ENCODE data around the gene KCNG4. TPM values are rescaled to one million over a fixed set of nuclear protein-coding genes. Genes with fewer than 3 reads are reported as not detected.

KCNG4 gene
- total and polyA plus RNA-seq, 2 of the 8 experiments (the other 6 are each of a cell fraction or from before 2014, with no cell fraction given), result not detected

DNA sequence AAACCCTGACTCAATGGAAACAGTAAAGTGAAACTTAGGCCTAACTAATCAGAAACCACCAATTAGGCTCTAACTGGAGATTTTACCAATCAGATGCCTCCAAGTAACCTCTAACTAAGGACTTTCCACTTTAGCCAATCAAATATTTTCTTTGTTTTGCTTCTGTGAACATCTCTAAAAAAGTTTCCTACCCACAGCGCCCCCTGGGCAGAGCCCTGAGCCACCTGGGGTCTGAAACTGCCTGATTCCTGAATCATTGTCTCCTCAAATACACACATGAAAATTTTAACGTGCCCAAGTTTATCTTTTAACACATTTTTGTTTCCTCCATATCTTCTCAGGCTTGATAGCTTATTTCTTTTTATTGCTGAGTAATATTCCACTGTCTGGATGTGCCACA, 29.8 kb downstream of the KCNG4 start (continued):
- TF ChIP-seq, protein P1, sequence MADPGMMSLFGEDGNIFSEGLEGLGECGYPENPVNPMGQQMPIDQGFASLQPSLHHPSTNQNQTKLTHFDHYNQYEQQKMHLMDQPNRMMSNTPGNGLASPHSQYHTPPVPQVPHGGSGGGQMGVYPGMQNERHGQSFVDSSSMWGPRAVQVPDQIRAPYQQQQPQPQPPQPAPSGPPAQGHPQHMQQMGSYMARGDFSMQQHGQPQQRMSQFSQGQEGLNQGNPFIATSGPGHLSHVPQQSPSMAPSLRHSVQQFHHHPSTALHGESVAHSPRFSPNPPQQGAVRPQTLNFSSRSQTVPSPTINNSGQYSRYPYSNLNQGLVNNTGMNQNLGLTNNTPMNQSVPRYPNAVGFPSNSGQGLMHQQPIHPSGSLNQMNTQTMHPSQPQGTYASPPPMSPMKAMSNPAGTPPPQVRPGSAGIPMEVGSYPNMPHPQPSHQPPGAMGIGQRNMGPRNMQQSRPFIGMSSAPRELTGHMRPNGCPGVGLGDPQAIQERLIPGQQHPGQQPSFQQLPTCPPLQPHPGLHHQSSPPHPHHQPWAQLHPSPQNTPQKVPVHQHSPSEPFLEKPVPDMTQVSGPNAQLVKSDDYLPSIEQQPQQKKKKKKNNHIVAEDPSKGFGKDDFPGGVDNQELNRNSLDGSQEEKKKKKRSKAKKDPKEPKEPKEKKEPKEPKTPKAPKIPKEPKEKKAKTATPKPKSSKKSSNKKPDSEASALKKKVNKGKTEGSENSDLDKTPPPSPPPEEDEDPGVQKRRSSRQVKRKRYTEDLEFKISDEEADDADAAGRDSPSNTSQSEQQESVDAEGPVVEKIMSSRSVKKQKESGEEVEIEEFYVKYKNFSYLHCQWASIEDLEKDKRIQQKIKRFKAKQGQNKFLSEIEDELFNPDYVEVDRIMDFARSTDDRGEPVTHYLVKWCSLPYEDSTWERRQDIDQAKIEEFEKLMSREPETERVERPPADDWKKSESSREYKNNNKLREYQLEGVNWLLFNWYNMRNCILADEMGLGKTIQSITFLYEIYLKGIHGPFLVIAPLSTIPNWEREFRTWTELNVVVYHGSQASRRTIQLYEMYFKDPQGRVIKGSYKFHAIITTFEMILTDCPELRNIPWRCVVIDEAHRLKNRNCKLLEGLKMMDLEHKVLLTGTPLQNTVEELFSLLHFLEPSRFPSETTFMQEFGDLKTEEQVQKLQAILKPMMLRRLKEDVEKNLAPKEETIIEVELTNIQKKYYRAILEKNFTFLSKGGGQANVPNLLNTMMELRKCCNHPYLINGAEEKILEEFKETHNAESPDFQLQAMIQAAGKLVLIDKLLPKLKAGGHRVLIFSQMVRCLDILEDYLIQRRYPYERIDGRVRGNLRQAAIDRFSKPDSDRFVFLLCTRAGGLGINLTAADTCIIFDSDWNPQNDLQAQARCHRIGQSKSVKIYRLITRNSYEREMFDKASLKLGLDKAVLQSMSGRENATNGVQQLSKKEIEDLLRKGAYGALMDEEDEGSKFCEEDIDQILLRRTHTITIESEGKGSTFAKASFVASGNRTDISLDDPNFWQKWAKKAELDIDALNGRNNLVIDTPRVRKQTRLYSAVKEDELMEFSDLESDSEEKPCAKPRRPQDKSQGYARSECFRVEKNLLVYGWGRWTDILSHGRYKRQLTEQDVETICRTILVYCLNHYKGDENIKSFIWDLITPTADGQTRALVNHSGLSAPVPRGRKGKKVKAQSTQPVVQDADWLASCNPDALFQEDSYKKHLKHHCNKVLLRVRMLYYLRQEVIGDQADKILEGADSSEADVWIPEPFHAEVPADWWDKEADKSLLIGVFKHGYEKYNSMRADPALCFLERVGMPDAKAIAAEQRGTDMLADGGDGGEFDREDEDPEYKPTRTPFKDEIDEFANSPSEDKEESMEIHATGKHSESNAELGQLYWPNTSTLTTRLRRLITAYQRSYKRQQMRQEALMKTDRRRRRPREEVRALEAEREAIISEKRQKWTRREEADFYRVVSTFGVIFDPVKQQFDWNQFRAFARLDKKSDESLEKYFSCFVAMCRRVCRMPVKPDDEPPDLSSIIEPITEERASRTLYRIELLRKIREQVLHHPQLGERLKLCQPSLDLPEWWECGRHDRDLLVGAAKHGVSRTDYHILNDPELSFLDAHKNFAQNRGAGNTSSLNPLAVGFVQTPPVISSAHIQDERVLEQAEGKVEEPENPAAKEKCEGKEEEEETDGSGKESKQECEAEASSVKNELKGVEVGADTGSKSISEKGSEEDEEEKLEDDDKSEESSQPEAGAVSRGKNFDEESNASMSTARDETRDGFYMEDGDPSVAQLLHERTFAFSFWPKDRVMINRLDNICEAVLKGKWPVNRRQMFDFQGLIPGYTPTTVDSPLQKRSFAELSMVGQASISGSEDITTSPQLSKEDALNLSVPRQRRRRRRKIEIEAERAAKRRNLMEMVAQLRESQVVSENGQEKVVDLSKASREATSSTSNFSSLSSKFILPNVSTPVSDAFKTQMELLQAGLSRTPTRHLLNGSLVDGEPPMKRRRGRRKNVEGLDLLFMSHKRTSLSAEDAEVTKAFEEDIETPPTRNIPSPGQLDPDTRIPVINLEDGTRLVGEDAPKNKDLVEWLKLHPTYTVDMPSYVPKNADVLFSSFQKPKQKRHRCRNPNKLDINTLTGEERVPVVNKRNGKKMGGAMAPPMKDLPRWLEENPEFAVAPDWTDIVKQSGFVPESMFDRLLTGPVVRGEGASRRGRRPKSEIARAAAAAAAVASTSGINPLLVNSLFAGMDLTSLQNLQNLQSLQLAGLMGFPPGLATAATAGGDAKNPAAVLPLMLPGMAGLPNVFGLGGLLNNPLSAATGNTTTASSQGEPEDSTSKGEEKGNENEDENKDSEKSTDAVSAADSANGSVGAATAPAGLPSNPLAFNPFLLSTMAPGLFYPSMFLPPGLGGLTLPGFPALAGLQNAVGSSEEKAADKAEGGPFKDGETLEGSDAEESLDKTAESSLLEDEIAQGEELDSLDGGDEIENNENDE (IDR thresholded peaks at IDR 0.05; ENCODE audit: insufficient replicate concordance, low read length), result no peak
- TF ChIP-seq, protein P2, sequence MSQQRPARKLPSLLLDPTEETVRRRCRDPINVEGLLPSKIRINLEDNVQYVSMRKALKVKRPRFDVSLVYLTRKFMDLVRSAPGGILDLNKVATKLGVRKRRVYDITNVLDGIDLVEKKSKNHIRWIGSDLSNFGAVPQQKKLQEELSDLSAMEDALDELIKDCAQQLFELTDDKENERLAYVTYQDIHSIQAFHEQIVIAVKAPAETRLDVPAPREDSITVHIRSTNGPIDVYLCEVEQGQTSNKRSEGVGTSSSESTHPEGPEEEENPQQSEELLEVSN (IDR thresholded peaks at IDR 0.05), result no peak
- no peak for TF ChIP-seq KDM4A (IDR thresholded peaks at IDR 0.05; ENCODE audit: low read depth, low read length, severe bottlenecking)
- no peak for TF ChIP-seq SIRT6 (IDR thresholded peaks at IDR 0.05; ENCODE audit: low read length)
- TF ChIP-seq GABPA (IDR thresholded peaks at IDR 0.05; ENCODE audit: borderline replicate concordance, insufficient read depth, low read length), result no peak
- no peak for TF ChIP-seq SIN3A (conservative IDR thresholded peaks at IDR 0.05 in 1 of 2, IDR thresholded peaks at IDR 0.05 in 1 of 2; ENCODE audit: low read depth in 1 of 2, low read length in 2 of 2)

Data from H1 (cell line).